ENCODE results near the gene ITPRIPL1. TPM values are rescaled to one million over a fixed set of nuclear protein-coding genes. Genes with fewer than 3 reads are reported as not detected.

Gene ITPRIPL1
- polyA plus RNA-seq, 1 donor from 2014 or later, result not detected

GRCh38 chr2:96316999-96317398 is 8.1 kb upstream of the ITPRIPL1 start:
- no peaks in the 10 kb centered on the region for H3K9me3 ChIP-seq (ENCODE audit: low read length)
- TF ChIP-seq POLR2AphosphoS5 (IDR thresholded peaks at IDR 0.05) (no peak), TAF1 (IDR thresholded peaks at IDR 0.05; ENCODE audit: low read depth) (no peak), EP300 (conservative IDR thresholded peaks at IDR 0.05; ENCODE audit: poor library complexity, severe bottlenecking) (no peak), REST (IDR thresholded peaks at IDR 0.05; ENCODE audit: borderline replicate concordance) (no peak), RAD21 (conservative IDR thresholded peaks at IDR 0.05) (no peak), MXI1 (conservative IDR thresholded peaks at IDR 0.05; ENCODE audit: poor library complexity, severe bottlenecking) (no peak), CTCF (IDR thresholded peaks at IDR 0.05; ENCODE audit: poor library complexity, severe bottlenecking) (no peak), SMC3 (conservative IDR thresholded peaks at IDR 0.05; ENCODE audit: poor library complexity) (no peak), EZH2 (IDR thresholded peaks at IDR 0.05; ENCODE audit: borderline replicate concordance, insufficient read depth, low read length, poor library complexity, severe bottlenecking) (no peak)

GRCh38 chr2:96317584-96317997 is 7.5 kb upstream of the ITPRIPL1 start:
- H3K27ac ChIP-seq (ENCODE audit: low read length), result no peak overlapping the region
- H3K9me3 ChIP-seq (ENCODE audit: low read length), result no peaks in the 10 kb centered on the region
- no peaks in the 10 kb centered on the region for H3F3A ChIP-seq (ENCODE audit: insufficient read depth, low read length, poor library complexity, severe bottlenecking)
- no peak for TF ChIP-seq EZH2 (IDR thresholded peaks at IDR 0.05; ENCODE audit: borderline replicate concordance, insufficient read depth, low read length, poor library complexity, severe bottlenecking)
- no peak for TF ChIP-seq SMC3 (conservative IDR thresholded peaks at IDR 0.05; ENCODE audit: poor library complexity)
- TF ChIP-seq POLR2AphosphoS5 (IDR thresholded peaks at IDR 0.05), result no peak
- TF ChIP-seq RAD21 (conservative IDR thresholded peaks at IDR 0.05), result no peak
- TF ChIP-seq CTCF (IDR thresholded peaks at IDR 0.05; ENCODE audit: poor library complexity, severe bottlenecking), result no peak
- H2AFZ ChIP-seq (ENCODE audit: low read depth, low read length), result no peak overlapping the region
- H3K36me3 ChIP-seq (ENCODE audit: insufficient read depth, low read length), result no peaks in the 10 kb centered on the region
- no peak overlapping the region for H3K4me2 ChIP-seq (ENCODE audit: low read length)
- no peaks in the 10 kb centered on the region for H4K20me1 ChIP-seq (ENCODE audit: insufficient read depth)
- H3K4me3 ChIP-seq (ENCODE audit: low read length), result no peak overlapping the region
- H3K79me2 ChIP-seq (replicated peaks; ENCODE audit: insufficient read depth, low read length), result no peaks in the 10 kb centered on the region
- H3K27me3 ChIP-seq (ENCODE audit: insufficient read depth, low read depth, low read length), result peaks cover 24% of the 10 kb centered on the region
- H3K9ac ChIP-seq (ENCODE audit: low read length), result no peak overlapping the region
- H3K9me2 ChIP-seq (ENCODE audit: insufficient read depth, low read length), result no peaks in the 10 kb centered on the region

More at GRCh38 chr2:96316999-96317398, 8.1 kb upstream of the ITPRIPL1 start:
- no peaks in the 10 kb centered on the region for H4K20me1 ChIP-seq (ENCODE audit: insufficient read depth)
- no peak overlapping the region for H3K4me3 ChIP-seq (ENCODE audit: low read length)
- H3K27ac ChIP-seq (ENCODE audit: low read length), result no peak overlapping the region
- no peaks in the 10 kb centered on the region for H3K79me2 ChIP-seq (replicated peaks; ENCODE audit: insufficient read depth, low read length)
- no peaks in the 10 kb centered on the region for H3F3A ChIP-seq (ENCODE audit: insufficient read depth, low read length, poor library complexity, severe bottlenecking)
- no peak overlapping the region for H3K9ac ChIP-seq (ENCODE audit: low read length)
- H3K9me2 ChIP-seq (ENCODE audit: insufficient read depth, low read length), result no peaks in the 10 kb centered on the region
- no peaks in the 10 kb centered on the region for H3K36me3 ChIP-seq (ENCODE audit: insufficient read depth, low read length)
- peaks cover 20% of the 10 kb centered on the region for H3K27me3 ChIP-seq (ENCODE audit: insufficient read depth, low read depth, low read length)
- H3K4me2 ChIP-seq (ENCODE audit: low read length), result no peak overlapping the region
- no peak overlapping the region for H2AFZ ChIP-seq (ENCODE audit: low read depth, low read length)

Data from neural cell (in vitro differentiated cells).